NCI-H2107 (cell line): ENCODE results near the gene SCIN.
"Not testable (repeated sequence)": the region's sequence is repeated elsewhere in the genome, so short reads cannot be mapped to it uniquely, and the experiment has no call there.

ENCODE experiments used
- DNase-seq: peaks from one replicate; lab custom pipeline; 2025; lab: John Stamatoyannopoulos, UW

SCIN gene

DNA sequence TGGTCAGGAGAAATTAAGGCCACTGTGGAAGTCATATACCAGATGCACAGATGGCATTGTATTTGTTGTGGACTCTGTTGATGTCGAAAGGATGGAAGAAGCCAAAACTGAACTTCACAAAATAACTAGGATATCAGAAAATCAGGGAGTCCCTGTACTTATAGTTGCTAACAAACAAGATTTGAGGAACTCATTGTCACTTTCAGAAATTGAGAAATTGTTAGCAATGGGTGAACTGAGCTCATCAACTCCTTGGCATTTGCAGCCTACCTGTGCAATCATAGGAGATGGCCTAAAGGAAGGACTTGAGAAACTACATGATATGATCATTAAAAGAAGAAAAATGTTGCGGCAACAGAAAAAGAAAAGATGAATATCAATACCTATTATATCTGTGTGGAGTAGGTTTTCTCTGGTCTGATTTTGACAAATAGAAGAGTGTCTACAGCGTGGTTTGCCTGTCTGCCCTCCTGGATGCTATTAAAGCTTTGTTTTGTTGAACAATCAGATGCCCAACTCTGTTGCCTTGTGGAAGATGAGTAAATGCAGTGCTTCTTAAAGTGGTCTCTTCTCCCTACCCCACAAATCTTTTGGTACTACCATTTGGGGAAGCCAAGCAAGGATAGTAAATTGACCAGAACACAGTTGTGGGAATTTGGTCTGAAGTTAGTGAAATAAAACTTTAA lies 118.1 kb downstream of the SCIN start:
- DNase-seq: not testable (repeated sequence)

DNA sequence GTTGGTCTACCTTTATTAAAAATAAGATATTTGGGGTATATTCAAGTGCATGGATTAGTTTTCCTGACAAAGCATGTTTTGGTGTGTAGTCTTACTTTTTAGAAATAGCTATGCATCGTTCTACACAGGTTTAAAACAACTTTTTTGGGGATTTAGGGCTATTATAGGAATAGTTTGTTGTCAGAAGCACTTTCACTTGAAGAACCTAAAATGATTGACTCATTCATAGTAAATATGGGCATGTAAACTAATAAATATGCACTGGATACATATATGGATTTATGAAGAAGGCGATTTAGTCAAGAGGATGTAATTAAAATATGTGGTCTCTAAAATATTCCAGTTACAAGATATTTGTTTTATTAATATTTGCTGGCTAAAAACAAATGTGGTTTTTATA lies 118.9 kb downstream of the SCIN start:
- no peak for DNase-seq

DNA sequence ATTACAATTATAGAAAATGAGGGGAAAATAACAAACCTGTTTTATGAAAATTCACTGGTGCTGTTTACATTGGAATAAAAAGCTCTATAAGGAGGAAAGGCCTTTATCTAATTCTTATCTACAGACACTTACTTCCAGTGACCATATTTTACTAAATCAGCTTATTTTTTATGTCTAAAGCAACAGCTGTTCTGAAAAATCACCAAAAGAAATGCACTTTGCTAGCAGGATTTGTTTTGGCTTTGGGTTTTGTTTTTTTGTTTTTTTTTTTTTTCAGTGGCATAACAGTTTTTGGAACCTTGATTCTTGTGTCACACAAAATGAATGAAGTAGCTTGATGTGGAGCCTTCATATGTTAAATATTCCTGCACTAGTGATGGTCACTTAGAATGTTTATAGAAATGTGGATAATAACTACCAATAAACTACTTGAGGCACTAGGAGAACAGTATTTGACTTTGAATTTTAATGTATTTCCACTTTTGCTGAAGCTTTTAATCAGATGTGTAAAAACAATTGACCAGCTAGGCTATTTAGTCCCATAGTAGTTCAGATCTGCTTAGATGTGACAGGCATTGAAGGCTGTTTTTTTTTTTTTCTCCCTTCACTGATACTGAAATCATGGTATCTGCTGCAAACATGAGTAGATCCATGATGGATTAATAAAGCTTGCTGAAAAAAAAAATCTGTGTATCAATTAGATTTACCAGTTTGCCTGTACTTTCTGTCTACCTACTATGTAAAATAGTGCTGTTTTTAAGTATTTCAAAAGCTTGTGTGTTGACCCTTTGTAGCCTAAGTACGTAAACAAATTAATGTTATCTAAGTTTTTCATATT lies 119.7 kb downstream of the SCIN start:
- no peak for DNase-seq

DNA sequence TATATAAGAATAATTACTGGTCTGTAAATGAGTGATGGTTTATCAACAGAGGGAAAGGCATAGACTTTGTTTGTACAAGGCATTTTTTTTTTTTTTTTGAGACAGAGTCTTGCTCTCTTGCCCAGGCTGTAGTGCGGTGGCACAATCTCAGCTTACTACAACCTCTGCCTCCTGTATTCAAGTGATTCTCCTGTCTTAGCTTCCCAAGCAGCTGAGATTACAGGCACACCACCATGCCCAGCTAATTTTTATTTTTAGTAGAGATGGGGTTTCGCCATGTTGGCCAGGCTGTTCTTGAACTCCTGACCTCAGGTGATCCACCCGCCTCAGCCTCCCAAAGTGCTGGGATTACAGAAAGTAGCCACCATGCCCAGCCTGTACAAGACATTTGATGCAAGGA lies 120.9 kb downstream of the SCIN start:
- DNase-seq: not testable (repeated sequence)

DNA sequence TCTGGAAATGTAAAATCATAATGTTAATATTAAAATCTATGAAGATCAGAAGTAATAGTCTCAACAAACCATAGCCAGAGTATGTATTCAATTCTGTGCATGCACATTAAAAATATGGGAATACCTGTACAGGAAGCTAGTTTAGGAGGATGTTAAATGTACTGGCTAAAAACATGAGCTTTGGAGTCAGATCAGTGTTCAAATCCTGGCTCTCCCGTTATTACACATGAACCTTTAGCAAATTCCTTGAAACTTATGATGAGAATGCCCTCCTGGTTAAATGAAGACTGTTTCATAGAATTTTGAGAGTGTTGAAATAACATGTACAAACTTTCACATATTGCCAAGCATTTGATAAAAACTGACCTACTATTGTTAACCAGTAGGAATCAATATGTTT lies 121.5 kb downstream of the SCIN start:
- DNase-seq: no peak

DNA sequence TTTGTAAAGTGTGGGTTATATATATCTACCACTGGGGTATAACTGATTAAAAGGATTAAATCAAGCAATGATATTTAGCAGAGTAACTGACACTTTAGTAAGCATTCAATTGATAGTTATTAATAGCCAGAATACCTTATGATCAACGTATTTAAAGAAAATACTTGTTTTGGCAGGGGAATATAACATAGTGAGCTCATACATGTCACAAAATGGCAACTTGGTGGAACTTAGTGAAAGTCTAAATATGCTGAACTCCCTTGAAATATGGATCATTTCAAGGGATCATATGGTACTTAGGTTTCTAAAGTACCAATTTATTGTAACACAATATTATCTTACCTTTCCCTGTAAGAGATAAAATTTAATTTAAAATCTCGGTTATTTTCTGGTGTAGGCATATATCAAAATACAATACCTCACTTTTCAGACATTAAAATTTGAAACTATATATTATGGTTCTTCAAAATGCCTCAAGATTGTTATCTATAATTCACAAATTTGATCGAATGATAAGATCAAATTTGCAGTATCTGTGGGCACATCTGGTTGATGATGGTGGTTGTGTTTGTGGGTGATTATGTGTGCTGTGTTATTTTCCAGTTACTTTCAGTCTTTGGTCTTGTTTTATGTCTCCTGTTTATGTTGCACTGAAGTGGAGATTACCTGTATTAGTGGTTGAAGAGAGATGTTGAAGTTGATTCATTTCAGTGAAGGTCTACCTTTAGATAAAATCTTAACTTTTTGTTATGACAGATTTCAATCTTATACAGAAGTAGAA lies 122.1 kb downstream of the SCIN start:
- DNase-seq: no peak

DNA sequence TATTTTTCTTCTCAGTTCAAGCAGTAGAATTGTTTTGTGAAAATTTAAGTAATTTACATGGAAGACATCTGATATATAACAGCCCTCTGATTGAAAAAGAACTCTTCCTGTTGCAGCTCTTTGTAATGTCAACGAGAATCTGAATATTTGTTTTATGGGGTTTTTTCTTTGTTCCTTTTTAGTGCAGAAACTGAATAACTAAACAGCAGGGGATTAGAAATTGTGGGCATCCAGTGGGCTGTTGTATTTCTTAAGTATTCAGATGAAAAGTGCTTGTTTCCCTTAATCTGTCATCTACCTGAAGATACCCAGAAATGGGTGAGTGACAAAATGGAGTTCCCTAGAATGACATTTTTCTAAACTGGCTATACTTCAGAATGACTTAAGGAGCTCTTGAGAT lies 124.3 kb downstream of the SCIN start:
- no peak for DNase-seq

DNA sequence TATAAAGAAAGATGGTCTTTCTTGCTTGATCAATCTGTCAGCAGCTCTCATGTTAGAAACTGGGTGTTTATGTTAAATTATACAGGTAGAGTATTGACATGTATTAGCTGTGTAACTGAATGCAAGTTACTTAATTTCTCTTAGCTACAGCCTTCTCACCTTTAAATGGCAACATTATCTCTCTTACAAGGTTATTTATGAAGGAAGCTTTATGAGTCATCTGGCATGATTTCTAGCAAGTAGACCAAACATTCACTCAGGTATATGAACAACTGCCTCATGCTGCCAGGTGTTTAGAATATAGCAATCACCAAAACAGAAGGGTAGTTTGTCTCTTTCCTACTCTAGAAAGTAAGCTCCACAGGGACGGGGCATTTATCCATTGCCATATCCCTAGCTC lies 125.4 kb downstream of the SCIN start:
- no peak for DNase-seq

DNA sequence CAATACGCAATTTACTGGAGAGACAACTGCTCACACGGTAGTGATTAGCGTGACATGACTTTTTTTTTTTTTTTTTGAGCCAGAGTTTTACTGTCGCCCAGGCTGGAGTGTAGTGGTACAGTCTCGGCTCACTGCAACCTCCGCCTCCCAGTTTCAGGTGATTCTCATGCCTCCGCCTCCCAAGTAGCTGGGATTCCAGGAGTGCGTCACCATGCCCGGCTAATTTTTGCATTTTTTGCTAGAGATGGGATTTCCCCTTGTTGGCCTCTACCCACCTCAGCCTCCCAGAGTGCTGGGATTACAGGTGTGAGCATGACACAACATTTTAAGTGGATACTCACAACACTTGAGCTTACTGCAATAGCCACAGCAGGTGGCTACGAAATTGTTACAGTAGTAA lies 128.8 kb downstream of the SCIN start:
- DNase-seq: no peak

DNA sequence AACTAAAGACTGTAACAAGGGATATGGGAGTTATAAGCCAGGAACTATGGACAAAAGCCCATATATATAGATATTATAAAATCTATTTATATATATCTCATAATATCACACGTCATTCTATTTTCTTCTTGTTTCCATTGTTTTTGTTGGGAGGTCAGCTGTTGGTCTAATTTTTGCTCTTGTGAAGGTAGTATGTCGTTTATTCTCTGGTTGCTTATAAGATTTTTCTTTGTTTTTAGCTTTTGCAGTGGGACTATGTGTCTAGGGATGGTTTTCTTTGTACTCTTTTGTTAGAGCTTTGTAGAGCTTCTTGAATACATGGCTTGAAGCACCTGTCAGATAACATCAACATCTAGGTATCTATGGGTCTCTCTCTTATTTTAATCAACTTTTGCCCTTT lies 130.9 kb downstream of the SCIN start:
- no peak for DNase-seq

DNA sequence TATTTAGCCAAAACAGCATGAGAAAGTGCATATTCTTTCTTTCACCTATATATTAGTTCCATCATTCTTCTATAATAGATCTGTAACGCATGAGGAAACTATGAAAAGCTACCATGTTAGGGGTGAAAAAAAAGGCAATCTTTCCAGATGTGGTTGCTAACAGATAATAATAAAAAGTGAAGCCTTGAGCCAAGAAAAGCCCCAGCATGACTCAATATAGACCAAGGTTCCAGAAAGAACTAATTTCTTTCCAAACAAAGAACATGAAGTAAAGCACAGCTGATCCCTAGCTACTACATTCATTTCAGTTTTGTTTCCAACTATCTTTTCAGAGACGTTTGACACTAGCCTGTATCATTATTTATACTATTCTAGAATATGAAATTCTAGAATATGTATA lies 133.4 kb downstream of the SCIN start:
- no peak for DNase-seq

DNA sequence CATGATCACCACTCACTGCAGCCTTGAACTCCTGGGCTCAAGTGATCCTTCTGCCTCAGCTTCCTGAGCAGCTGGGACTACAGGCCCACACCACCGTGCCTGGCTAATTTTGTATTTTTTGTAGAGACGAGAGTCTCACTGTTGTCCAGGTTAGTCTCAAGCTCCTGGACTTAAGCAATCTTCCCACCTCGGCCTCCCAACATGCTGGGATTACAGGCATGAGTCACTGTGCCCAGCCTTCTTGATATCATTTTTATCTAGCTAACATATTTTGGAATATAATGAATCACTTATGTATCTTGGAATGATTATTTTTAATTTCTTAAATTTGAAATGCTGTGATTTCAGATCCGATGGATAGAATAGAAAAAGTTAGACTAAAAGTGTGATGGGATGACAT lies 135.4 kb downstream of the SCIN start:
- no peak for DNase-seq

DNA sequence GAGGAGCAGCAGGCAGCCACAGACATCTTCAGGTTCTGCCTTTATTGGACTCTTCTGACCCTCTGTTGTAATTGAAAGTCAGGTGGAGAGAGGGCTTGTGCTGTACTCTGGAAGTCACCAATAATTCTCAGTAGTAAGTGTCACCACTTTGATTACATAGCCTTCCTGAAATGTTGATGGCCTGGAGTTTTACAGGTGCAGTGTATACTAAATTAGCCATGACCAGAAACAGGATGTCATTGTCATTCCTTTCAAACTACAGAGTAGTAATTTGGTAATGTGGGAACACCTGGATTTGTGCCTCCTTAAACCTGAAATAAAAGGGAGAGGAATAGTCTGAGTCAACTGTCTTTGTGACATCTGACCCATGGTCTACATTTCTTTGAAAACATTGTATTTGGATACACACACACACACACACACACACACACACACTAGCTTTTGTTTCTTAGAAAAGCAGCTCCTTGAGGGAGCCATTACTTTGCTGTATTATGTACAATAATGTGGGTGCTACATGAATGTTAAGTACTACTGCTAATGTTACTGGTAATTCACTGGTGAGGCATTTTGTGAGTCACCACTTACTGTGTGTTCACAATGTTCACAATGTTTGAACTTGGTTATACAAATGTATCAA lies 136.5 kb downstream of the SCIN start:
- DNase-seq: peak; percentile 69

DNA sequence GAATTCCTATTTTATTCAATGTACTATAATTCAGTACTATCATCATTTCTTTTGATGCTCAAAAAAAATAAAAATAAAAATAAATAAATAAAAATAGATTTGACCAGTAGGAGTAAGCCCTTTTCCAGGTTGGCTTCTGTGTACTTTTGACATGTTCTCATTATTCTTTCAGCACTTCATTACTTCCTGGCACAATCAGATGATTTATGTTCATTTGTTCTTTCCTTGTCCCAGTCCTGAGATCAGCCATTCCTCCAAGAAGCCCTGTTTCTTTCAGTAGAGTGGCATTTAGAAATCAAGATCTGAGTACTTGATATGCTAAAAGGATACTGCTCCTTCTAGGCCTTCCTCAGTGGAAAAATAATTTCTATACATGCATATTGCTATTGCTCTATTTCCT lies 137.8 kb downstream of the SCIN start:
- DNase-seq: no peak
